HG02678 (cell line): ENCODE results near the gene PGBD1.
A peak's percentile ranks its signal among the peaks of the same experiment; 100 is the strongest.
"Not testable (repeated sequence)": the region's sequence is repeated elsewhere in the genome, so short reads cannot be mapped to it uniquely, and the experiment has no call there.

Source experiments
- ATAC-seq: cut with Tn5 transposase; IDR thresholded peaks from one replicate; pipeline ENCODE4 v1.9.1; 2021; ENCODE audit warnings: mild to moderate bottlenecking, moderate library complexity; ENCODE audit not compliant: unreplicated experiment

Gene PGBD1

GRCh38 chr6:28269492-28269891 lies 11.9 kb upstream of the PGBD1 start:
- ATAC-seq: no peak

GRCh38 chr6:28274888-28275287 lies 6.5 kb upstream of the PGBD1 start:
- ATAC-seq: no peak

DNA sequence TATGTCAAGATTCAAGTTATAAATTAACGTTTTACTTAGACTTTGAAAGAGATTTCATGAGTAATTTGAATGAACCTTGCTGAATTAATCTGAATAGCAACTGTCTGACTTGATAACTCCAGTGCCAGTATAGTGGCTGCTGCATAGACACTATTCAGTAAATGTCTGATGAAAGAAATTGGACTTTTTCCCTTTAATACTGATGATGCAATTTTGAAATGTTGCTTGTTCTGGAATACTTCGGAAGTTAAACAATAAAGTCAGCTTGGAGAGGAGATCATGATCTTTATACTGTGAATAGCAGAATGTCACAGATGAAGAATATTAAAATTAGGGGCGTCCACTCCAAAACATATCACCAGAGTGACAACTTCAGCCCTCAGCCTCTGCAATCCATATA lies 3.6 kb upstream of the PGBD1 start:
- no peak for ATAC-seq

DNA sequence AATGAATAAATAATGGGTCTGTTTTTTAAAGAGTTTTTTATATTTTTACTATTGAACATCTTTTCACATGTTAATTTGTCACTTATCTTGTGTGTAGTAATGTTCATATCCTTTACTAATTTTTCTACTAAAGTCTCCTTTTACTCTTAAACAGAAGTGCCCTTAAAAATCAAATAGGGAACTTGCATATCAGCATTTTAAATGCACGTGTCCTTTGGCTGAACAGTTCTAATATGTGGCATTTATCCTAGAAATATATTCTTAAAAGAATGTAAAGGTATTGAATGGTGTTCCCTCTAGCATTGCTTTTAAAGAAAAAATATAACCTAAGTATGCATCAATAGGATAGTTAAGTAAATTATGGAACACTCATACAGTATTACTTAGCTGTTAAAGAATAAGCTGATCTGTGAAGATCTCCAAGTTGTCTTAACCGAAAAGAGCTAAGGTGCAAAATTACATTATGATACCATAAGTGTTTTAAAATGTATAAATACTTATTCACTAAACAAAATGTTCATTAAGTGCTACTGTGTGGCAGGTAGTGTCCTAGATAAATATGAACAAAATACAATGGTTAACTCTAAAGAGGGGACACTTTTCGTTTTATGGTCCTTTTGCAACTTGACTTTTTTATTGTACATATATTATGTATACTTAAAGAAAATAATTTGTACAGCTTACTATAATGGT lies 631 bp upstream of the PGBD1 start:
- no peak for ATAC-seq

- ATAC-seq: no peak
These were observed 1.6 kb downstream of the PGBD1 start for GRCh38 chr6:28282926-28283325.

GRCh38 chr6:28291573-28291972 lies 10.2 kb downstream of the PGBD1 start:
- ATAC-seq: no peak

DNA sequence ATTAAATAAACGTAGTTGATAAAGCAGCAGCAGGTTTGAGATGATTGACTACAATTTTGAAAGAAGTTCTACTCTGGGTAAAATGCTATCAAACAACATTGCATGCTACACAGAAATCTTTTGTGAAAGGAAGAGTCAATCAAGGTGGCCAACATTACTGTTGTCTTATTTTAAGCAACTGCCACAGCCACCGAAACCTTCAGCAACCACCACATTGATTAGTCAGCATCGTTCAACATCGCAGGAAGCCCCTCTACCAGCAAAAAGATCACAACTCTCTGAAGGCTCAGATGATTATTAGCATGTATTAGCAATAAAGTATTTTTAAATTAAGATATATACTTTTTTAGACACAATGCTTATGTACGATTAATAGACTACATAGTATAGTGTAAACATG lies 14.0 kb downstream of the PGBD1 start:
- ATAC-seq: no peak

- no peak for ATAC-seq
These were observed 15.2 kb downstream of the PGBD1 start for GRCh38 chr6:28296520-28297060.

DNA sequence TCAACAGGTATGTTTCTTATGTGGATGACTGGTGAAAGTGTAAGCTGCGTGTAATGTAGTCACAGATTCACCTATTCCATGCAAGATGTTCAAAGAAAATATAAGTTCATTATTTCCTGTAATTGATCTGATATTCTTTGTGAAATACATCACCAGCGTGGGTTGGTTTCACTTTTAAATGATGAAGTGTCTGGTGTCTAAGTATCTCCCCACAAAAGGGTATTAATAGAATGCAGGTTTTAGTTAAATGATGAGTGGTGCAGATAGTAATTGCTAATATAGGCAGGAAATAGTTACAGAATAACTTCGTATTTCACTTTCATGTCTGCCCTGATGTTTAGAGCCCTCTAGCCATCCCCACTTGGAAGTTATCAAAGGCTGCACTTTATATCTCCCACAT lies 22.2 kb downstream of the PGBD1 start:
- peak; percentile 96 for ATAC-seq

DNA sequence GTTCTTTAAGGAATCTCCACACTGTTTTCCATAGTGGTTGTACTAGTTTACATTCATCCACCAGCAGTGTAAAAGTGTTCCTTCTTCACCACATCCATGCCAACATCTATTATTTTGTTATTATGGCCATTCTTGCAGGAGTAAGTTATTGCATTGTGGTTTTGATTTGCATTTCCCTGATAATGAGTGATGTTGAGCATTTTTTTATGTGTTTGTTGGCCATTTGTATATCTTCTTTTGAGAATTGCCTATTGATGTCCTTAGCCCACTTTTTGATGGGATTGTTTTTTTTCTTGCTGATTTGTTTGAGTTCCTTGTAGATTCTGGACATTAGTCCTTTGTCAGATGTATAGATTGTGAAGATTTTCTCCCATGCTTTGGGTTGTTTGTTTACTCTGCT lies 25.0 kb downstream of the PGBD1 start:
- ATAC-seq: not testable (repeated sequence)

- no peak for ATAC-seq
These were observed 29.9 kb downstream of the PGBD1 start for GRCh38 chr6:28311139-28311823.

DNA sequence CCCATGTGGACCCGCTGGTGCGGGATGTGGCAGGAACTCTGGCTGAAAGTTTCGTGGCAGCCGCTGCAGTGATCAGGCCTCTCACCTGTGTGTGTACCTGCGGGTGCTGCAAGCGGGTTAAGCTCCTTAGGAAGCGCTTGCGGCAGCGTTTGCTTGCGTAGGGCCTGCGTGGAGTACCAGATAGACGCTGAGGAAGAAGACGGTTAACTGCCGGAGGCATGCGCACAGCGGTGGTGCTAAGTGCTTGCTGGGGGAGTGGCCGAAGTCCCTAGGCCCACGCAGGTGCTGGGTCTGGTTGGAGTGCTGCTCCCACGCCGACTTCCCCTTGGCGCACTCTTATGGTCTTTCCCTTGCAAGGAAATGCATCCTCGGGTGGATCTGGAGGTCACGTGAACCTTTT lies 31.6 kb downstream of the PGBD1 start:
- no peak for ATAC-seq

GRCh38 chr6:28315628-28316027 lies 34.3 kb downstream of the PGBD1 start:
- ATAC-seq: no peak

DNA sequence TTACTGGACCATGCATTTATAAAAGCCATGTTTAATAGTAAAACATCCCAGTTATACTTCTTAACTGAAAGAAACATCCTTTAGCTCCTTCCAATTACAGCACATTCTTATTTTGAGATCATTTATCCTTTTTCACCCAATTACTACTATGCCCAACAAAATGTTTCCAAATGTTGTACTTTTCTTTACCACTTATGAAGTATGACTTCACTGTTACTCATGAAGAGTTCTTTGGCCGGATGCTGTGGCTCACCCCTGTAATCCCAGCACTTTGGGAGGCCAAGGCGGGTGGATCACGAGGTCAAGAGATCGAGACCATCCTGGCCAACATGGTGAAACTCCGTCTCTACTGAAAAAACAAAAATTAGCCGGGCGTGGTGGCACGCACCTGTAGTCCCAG lies 36.5 kb downstream of the PGBD1 start:
- ATAC-seq: not testable (repeated sequence)

DNA sequence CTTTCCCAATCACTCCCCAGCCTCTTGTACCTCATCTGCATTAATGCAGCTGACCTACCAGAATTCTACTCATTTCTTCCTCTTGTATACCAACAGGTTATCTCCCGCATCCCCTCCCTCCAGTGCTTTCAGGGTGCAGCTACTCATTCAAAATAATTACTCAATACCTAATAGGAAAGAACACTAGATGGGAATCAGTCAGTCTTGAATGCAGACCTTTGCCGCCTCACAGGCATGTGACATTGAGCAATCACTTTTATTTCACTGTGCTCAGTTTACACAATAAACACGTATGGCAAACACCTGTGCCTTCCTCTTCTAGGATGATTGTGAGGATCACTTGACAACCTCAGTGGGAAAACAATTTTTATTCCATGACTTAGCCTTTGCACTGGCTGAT lies 41.3 kb downstream of the PGBD1 start:
- no peak for ATAC-seq

- no peak for ATAC-seq
These were observed 42.5 kb downstream of the PGBD1 start for GRCh38 chr6:28323813-28324424.

GRCh38 chr6:28326371-28326948 lies 45.1 kb downstream of the PGBD1 start:
- ATAC-seq: no peak

- ATAC-seq: no peak
These were observed 48.7 kb downstream of the PGBD1 start for GRCh38 chr6:28330041-28330440.

- ATAC-seq: no peak
These were observed 51.7 kb downstream of the PGBD1 start for GRCh38 chr6:28333047-28333446.

DNA sequence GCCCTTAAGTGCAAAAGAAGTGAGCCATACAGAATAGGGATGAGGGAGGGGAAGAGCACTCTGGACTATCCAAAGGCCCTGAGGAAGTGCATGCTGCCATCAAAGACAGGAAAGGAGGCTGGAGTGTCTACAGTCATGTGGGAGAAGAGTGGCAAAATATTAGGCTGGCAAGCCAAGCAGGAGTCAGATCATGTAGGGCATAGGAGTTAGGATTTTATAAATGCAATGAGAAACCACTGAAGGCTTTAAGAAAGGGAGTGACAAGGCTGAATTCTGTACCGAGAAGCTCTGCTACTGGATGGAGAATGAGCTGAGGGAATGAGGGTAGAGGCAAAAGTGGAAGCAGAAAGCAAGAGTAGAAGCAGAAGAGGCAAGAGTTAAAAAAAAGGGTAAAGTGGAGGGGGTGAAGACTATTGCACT lies 52.2 kb downstream of the PGBD1 start:
- ATAC-seq: no peak

- ATAC-seq: no peak
These were observed 53.1 kb downstream of the PGBD1 start for GRCh38 chr6:28334286-28335039.
